ES-I3 (cell line): Measurements from ENCODE around the gene ADGRF3.
A peak's percentile ranks its signal among the peaks of the same experiment; 100 is the strongest.
"Not testable (repeated sequence)": the region's sequence is repeated elsewhere in the genome, so short reads cannot be mapped to it uniquely, and the experiment has no call there.

Experiments
- H3K36me3 ChIP-seq: 2 replicates; pipeline ENCODE4 v1.6.1; 2013; ENCODE audit warnings: mild to moderate bottlenecking, low read length, control low read depth, moderate library complexity; ENCODE audit not compliant: insufficient read depth
- H3K4me1 ChIP-seq: 2 replicates; pipeline ENCODE4 v1.6.1; 2013; ENCODE audit warnings: mild to moderate bottlenecking, control low read depth, low read length; ENCODE audit not compliant: insufficient read depth
- H3K9ac ChIP-seq: 2 replicates; pipeline ENCODE4 v1.6.1; 2013; ENCODE audit warnings: low read depth, mild to moderate bottlenecking, low read length, moderate library complexity
- H3K9me3 ChIP-seq: 2 replicates; pipeline ENCODE4 v1.6.1; 2013; ENCODE audit warnings: mild to moderate bottlenecking, low read length, moderate library complexity; ENCODE audit not compliant: control insufficient read depth, insufficient read depth

The ADGRF3 gene

DNA sequence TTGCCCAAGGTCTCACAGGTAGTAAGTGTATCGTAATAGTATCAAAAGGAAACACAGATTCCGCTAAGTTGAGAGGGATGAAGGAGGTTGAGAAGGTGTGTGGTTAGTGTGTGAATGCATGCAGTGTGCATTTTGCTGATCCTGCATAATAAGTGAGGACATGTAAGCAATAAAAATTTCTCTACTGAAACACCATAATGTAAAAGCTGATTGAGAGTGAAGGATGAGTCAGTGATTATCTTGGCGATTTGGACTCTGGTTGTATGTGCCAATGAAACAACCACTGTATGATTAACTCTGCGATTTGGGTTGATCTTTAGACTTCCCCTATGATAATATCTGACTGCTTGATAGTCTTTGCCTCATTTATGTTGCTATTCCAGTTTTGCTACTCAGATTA lies 16.7 kb upstream of the ADGRF3 start:
- Histone ChIP-seq H3K36me3 (peaks cover 5% of the 10 kb centered on the region; the same call in 1 of the 2 replicates), H3K9ac (no peak overlapping the region), H3K9me3 (0 out of 2 replicates have a peak, but pooled peaks cover 2% of the 10 kb centered on the region), H3K4me1 (peaks cover 3% of the 10 kb centered on the region; the same call in 1 of the 2 replicates)

DNA sequence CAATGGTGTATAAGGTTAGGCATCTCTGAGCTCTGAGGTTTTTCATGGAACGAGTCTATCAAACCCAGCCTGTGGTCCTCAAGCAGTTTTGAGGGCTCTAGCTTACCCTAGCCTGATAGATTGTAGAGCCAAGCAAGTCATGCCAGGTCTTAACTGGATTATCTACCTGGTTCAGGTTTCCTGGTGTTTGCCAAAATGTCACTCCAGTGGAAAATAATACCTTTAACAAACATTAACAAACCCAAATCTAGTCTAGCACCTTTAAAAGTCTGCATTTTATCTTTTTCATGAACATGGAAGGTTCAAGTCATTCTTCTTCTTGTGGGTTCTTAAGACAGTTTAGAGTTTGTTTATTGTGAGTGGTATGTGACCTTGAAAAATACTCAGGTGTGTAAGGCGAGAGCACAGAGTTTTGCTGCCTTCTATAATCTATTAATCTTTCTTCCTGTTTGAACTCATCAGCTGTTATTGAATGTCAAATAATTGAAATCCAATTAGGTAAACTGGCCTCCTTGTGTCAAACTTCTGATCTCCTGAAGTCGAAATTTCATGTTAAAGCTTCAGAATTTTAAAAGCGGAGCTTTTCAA lies 13.4 kb upstream of the ADGRF3 start:
- Histone ChIP-seq H3K36me3 (no peaks in the 10 kb centered on the region), H3K4me1 (peaks cover 15% of the 10 kb centered on the region), H3K9ac (no peak overlapping the region), H3K9me3 (no peaks in the 10 kb centered on the region)

DNA sequence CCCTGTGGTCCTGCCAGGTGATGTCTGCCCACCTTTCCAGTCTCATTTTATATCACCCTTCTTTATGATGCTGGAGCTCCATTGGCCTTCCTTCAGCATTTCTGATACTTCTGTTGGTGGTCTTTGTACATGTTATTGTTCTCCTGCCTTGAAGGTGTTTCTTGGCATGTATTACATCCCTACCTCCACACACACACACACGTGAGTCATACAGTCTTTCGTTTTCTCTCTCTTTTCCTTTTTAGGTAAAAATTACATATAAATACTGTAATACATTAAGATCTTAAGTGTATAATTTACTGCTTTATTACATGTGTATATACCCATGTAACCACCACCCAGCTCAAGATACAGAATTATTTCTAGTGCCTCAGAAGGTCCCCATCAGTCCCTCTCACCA lies 10.2 kb upstream of the ADGRF3 start:
- H3K9me3 ChIP-seq = no peaks in the 10 kb centered on the region; the same call in 1 of the 2 replicates

DNA sequence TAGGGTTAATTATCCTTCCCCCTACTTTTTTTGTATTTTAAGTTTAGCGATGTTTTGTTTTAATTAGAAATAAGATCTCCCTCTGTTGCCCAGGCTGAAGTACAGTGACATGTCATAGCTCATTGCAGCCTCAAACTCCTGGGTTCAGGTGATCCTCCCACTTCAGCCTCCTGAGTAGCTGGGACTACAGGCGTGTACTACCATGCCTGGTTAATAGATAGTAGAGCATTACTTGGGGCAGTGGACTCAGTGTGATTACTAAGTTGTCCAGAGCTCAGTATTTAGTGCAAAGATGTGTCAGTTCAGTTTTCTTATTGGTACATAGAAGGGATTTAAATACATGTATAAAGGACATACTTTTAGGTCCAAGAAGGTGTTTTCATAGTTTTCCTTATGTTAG lies 9.5 kb upstream of the ADGRF3 start:
- no peaks in the 10 kb centered on the region for H3K36me3 ChIP-seq
- no peaks in the 10 kb centered on the region; the same call in 1 of the 2 replicates for H3K9me3 ChIP-seq
- H3K4me1 ChIP-seq = peaks cover 15% of the 10 kb centered on the region
- no peak overlapping the region for H3K9ac ChIP-seq

More for the DNA sequence above, 10.2 kb upstream of the ADGRF3 start:
- H3K36me3 ChIP-seq = no peaks in the 10 kb centered on the region
- H3K9ac ChIP-seq = no peak overlapping the region
- peaks cover 15% of the 10 kb centered on the region for H3K4me1 ChIP-seq

DNA sequence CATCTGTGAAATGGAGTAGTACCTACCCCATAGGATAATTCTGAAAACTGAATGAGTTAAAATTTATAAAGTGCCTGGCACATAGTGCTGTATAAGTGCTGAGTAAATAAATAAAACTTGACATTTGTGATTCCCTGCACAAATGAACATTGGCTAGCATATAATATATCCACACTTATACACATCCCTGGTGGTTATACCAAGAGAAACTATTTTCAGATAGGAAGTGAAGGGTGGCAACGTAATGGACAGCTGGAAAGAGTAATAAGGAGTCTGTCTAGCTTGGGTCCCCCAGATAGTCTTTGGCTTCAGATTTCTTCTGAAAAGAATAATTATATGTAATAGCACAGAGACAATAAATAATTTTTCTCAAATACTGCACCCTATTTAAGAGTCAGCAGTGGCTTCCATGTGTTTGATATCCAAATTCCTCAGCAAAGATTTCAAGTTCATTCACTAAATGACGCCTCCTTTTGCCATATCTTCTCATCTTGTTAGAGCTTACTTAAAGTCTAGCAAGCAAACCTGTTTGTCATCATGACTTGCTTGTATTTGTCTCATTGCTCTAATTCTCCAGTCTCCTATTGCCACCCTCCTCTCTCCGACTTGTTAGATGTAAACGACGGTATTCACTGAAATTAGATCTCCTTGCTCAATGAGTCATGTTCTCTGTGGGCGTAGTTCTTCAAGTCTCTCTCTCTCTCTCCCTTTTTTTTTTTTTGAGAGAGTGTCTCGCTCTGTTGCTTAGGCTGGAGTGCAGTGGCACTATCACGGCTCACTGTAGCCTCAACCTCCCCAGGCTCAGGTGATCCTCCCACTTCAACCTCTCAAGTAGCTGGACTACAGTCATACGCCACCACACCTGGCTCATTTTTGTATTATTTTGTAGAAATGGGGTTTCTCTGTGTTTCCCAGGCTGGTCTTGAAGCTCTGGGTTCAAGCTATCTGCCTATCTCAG lies 8.7 kb upstream of the ADGRF3 start:
- Histone ChIP-seq H3K9ac (no peak overlapping the region), H3K36me3 (no peaks in the 10 kb centered on the region), H3K4me1 (peaks cover 15% of the 10 kb centered on the region)

DNA sequence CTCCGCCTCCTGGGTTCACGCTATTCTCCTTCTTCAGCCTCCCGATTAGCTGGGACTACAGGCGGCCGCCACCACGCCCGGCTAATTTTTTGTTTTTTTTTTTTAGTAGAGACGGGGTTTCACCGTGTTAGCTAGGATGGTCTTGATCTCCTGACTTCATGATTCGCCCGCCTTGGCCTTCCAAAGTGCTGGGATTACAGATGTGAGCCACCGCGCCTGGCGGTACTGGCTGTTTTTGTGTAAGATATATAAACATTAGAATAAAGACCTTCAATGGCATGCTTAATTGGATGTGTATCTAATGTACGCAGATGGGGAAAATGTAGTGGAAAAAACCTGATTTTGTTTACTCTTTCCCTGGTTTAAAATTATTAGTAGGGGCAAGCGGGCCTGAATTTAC lies 7.9 kb upstream of the ADGRF3 start:
- H3K9me3 ChIP-seq, H3K36me3 ChIP-seq, H3K9ac ChIP-seq: not testable (repeated sequence)
- peaks cover 15% of the 10 kb centered on the region for H3K4me1 ChIP-seq

More for the DNA sequence above, 8.7 kb upstream of the ADGRF3 start:
- H3K9me3 ChIP-seq = no peaks in the 10 kb centered on the region; the same call in 1 of the 2 replicates

DNA sequence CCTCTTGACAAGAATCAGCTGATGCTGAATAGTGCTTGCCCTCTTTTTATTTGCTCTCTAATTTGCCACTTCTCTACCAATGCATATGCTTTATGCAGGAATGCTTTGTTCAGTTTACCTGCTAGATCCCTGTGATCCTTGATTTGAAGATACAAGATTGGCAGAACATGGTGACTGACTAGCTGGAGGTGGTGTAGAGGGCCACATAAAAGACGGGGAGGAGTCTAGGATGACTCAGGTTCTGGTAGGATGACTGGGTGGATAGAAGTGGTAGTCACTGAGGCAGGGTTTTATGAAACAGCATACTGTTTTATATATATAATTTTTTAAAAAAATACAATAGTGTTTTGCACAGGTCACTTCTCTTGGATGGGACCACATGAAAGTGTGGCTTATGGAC lies 6.3 kb upstream of the ADGRF3 start:
- H3K9me3 ChIP-seq = no peaks in the 10 kb centered on the region; the same call in 1 of the 2 replicates
- no peak overlapping the region for H3K9ac ChIP-seq
- no peaks in the 10 kb centered on the region for H3K36me3 ChIP-seq
- H3K4me1 ChIP-seq = peaks cover 16% of the 10 kb centered on the region

DNA sequence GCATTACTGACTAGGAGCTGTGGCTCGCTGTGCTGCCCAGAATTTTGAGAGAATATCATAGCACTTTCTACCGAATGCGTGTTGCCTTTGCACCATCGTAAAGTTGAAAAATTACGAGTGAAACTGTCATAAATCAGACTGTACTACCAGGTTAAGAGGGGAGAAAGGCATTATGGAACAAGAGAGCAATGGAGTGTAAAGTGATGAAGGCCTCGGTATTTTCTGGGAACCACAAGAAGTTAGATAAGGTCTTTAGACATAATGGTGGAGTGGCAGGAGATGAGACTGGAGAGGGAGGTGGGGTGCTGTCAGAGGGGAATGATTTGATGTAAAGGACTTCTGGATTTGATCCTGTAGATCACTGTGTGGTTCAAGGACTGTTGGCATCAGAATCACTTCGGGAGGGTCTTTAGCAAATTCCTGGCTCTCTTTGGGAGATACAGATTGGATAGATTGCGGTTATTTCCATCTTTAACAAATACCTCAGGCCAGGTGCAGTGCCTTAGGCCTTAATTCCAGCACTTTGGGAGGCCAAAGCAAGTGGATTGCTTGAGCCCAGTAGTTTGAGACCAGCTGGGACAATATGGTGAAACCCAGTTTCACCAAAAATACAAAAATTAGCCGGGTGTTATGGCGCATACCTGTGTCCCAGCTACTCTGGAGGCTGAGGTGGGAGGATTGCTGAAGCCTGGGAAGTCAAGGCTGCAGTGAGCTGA lies 4.9 kb upstream of the ADGRF3 start:
- H3K36me3 ChIP-seq = no peaks in the 10 kb centered on the region
- no peak overlapping the region for H3K9ac ChIP-seq
- H3K4me1 ChIP-seq = peaks cover 21% of the 10 kb centered on the region
- no peaks in the 10 kb centered on the region; the same call in 1 of the 2 replicates for H3K9me3 ChIP-seq

DNA sequence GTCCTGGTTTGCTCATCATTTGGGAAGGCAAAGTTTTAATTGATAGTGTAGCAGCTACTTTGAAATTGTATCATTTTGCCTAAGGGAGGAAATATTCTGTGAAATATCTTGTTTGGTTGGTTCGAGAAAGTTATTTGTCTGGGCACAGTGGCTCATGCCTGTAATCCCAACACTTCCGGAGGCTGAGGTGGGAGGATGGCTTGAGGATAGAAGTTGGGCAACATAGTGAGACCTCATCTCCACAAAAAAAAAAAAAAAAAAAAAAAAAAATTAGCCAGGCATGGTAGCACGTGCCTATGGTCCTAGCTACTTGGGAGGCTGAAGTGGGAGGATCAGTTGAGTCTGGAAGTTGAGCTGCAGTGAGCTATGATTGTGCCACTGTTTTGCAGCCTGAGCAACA lies 3.1 kb upstream of the ADGRF3 start:
- Histone ChIP-seq H3K36me3 (no peaks in the 10 kb centered on the region), H3K9me3 (no peaks in the 10 kb centered on the region; the same call in 1 of the 2 replicates), H3K4me1 (peaks cover 9% of the 10 kb centered on the region)

DNA sequence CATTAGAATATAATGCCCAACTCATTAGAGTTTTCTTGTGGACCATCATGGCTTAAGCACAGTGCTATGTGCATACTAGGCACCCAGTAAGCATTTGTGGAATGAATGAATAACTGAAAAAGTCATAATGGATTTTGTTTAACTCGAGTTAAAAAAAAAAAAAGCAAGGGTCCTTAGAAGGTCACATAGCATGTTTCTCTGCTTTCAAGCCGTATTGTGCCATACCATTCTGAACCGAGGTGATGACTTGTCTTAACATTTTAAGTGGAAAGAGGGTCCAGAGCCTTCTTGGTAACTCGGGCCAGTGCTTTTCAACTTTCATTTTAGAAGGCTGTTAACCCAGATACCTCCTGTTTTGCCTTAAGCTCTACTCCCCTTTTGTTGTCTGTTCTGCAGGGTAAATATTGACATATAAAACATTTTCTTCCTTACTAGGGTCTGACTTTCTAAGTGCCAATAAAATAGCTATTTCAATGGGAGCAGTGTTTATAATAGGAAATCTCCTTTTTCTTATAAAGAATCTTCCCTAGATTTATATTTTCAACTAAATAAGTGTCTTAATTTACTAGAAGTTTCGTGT lies 787 bp upstream of the ADGRF3 start:
- Histone ChIP-seq H3K36me3 (no peaks in the 10 kb centered on the region), H3K9ac (peak overlapping the region; percentile 70; the same call in 1 of the 2 replicates), H3K4me1 (peaks cover 9% of the 10 kb centered on the region), H3K9me3 (no peaks in the 10 kb centered on the region)

More for the DNA sequence above, 3.1 kb upstream of the ADGRF3 start:
- H3K9ac ChIP-seq = no peak overlapping the region

DNA sequence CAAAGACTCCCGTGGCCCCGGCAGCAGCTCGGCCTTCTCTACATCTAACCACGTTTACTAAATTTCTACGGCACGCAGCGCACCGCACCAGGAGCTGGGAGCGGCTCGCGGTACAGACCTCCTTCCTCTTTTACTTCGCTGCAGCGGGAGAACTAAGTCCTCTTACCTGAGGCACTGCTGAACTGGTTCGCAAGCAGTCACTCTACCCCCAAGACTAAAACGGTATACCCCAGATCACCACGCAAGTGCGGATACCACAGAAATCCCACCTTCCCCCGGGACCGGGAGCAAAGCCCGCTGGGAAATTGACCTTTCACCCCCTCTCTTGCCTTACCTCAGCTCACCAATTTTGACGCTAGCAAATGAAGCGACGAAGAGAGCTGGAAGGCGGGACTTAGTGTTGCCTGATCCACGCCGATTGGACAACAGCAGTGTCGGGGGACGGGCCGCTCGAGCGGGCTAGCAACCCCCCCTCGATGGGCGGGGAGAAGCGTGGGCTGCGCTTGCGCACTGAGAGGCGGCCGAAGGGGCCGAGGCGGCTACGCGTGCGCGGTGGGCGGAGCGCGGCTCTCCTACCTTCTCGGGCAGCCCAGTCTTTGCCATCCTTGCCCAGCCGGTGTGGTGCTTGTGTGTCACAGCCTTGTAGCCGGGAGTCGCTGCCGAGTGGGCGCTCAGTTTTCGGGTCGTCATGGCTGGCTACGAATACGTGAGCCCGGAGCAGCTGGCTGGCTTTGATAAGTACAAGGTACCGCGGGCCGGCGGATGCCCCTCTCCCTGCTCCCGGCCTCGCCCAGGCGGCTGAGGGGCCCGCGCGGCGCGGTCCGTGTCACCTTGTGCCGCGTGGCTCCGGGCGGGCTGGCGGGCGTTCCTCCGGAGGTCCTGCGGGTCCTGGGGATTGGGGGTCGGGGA lies 790 bp downstream of the ADGRF3 start, which contains the start of gene SELENOI:
SELENOI (plus strand) TSS at position 599 of the 909 bp plus-strand sequence; CDS start at position 689, 90 bp downstream.
- H3K36me3 ChIP-seq = no peaks in the 10 kb centered on the region
- H3K9ac ChIP-seq = peak within 1 kb of the TSS; percentile 78

DNA sequence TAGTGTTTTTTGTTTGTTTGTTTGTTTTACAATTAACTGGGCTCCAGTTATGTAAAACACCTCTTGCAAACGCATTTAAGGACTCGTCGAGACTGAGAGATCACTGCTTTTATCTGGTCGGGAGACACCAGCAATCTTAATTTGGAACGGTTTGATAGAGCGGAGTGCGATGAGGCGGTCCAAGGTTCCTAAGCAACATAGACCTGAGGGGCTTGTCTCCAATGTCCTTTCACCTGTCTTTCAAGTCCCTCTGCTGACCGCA lies 1.4 kb downstream of the ADGRF3 start:
- Histone ChIP-seq H3K9me3 (no peaks in the 10 kb centered on the region), H3K36me3 (no peaks in the 10 kb centered on the region), H3K9ac (peak overlapping the region; percentile 78), H3K4me1 (peaks cover 15% of the 10 kb centered on the region)

More for the DNA sequence above, 790 bp downstream of the ADGRF3 start, which contains the start of gene SELENOI:
- Histone ChIP-seq H3K9me3 (no peaks in the 10 kb centered on the region), H3K4me1 (peaks cover 10% of the 10 kb centered on the region)

DNA sequence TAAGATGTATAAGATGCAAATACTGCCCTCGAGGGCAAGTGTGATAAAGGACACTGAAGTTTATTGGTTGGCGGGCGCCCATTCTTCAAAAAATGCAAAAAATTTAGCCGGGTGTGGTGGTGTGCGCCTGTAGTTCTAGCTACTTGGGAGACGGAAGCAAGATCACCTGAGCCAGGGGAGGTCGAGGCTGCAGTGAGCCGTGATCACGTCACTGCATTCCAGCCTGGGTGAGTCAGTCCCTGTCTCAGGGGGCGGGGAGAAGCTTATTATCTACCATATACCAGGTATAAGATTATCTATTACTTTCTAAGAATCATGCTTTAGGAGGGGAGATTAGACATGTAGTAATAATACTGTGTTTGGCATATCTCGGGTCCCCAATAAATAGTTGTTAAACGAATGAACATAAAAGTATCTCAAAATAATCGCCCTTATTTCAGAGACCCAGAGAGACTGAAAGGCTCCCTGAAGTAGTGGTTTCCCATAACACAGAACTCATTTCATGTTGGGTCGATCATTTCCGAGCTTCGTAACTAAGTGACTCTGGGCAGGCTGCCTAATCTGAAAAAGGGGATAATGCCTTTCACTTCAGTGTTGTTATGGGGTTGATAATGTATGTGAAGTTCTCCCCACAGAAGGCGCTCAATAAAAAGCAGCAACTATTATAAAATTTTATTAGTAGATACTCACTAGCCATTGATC lies 1.9 kb downstream of the ADGRF3 start:
- Histone ChIP-seq H3K4me1 (peaks cover 20% of the 10 kb centered on the region), H3K36me3 (no peaks in the 10 kb centered on the region), H3K9me3 (no peaks in the 10 kb centered on the region), H3K9ac (peak overlapping the region; percentile 78)
